NCI-H2107 treated with DMSO at 0.1 percent for 48 hours (cell line): ENCODE data around the gene STON1.
A peak's percentile ranks its signal among the peaks of the same experiment; 100 is the strongest.
"Not testable (repeated sequence)": the region's sequence is repeated elsewhere in the genome, so short reads cannot be mapped to it uniquely, and the experiment has no call there.

Experiments used
- DNase-seq: peaks from one replicate; lab custom pipeline; 2025; ENCODE audit not compliant: unreplicated experiment; lab: John Stamatoyannopoulos, UW

The STON1 gene

GRCh38 chr2:48614581-48614980 lies 84.6 kb downstream of the STON1 start:
- DNase-seq: not testable (repeated sequence)

DNA sequence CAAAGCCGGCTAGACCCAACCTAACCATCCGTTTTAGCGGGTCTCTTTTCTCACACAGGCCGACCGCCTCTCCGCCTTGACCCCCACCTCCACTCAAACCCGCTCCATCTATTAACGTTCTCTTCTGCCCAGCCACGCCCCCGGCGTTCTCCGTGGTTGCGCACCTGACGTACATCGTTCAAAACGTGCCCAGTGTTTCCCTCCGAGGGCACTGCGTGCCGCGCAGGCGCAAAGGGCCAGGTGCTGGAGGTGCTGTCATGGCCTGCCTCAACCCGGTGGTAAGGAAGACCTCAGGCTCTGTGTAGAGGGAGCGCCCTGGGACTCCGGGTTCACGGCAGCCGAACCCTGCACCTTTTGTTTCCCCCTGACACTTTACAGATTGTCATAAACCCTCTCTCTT lies 87.7 kb downstream of the STON1 start, which contains the start of gene GTF2A1L:
GTF2A1L (plus strand) TSS at position 239 of the 400 bp plus-strand sequence; CDS start at position 258, 19 bp downstream.
- no peak for DNase-seq

- DNase-seq: no peak
Measured at GRCh38 chr2:48619526-48619925, 89.6 kb downstream of the STON1 start.

DNA sequence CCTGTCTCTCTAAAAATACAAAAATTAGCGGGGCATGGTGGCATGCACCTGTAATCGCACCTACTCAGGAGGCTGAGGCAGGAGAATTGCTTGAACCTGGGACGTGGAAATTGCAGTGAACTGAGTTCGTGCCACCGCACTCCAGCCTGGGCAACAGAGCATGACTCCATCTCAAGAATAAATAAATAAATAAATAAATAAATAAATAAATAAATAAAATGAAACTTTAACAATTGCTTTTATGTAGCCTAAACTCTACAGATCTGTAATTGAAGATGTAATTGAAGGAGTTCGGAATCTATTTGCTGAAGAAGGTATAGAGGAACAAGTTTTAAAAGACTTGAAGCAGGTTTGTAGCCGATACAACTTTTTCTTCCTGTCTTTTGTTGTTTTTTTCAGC lies 90.7 kb downstream of the STON1 start:
- no peak for DNase-seq

DNA sequence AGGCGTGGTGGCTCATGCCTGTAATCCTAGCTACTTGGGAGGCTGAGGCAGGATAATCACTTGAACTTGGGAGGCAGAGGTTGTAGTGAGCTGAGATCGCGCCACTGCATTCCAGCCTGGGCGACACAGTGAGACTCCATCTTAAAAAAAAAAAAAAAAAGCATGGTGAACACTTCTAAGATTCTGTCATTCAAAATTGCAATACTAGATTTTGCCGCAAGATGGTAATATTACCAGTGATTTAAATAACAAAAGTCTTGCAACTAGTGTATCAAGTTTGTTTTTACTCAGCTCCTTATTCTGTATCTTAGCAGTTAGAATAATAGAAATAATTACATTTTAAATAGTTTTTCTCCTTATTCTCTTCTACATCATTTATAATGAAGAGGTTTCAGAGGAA lies 92.7 kb downstream of the STON1 start:
- peak; percentile 3 for DNase-seq

- DNase-seq: no peak
Measured at GRCh38 chr2:48624696-48625095, 94.7 kb downstream of the STON1 start.

DNA sequence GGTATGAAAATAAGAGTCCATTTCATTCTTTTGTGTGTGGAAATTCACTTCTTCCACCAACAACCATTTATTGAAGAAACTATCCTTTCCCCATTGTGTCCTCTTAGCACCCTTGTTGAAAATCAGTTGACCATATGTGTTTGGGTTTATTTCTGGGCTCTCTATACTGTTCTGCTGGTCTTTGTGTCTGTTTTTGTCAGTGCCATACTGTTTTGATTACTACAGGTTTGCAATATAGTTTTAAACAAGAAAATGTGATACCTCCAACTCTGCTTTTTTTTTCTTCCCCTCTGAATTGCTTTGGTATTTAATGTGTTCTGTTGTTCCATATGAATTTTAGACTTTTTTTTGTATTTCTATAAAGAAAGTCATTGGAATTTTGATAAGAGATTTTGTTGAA lies 96.1 kb downstream of the STON1 start:
- DNase-seq: no peak

- no peak for DNase-seq
Measured at GRCh38 chr2:48633143-48633542, 103.2 kb downstream of the STON1 start.

DNA sequence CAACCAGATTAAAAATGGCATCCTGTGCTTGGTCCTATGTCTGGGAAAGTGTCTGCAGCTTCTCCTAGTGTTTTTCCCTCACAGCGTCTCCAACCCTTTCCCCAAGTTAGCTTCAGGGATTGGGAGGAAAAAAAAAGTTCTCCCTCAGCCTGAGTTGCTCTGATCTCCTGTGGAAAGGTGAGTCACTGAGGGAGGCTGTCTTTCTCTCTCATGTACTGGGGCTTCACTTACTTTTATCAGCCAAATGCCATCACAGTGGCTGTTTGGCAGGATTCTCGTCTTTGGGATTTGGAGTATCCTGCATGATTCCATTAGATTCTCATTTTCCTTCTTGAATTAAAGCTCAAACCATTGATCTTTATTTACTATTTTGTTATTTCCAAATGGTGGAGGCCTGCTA lies 105.8 kb downstream of the STON1 start:
- DNase-seq: no peak

DNA sequence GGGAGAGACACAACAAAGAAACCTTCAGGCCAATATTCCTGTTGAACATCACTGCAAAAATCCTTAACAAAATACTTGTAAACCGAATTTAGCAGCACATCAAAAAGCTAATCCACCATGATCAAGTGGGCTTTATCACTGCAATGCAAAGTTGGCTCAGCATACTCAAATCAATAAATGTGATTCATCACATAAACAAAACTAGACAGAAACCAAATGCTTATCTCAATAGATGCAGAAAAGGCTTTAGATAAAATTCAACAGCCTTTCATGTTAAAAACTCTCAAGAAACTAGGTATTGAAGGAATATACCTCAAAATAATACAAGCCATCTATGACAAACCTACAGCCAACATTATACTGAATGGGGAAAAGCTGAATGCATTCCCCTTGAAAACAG lies 108.3 kb downstream of the STON1 start:
- no peak for DNase-seq
